GM10248 (cell line): ENCODE measurements around the gene ITIH6.
"Not testable (repeated sequence)": the region's sequence is repeated elsewhere in the genome, so short reads cannot be mapped to it uniquely, and the experiment has no call there.

Experiments used
- CTCF ChIA-PET: fragments of 300-600 bp; sonication (Branson Sonifier 250); formaldehyde crosslinking; extraction: SDS; loops from one replicate; lab custom pipeline; 2021; ENCODE audit warnings: antibody characterized with exemption; lab: Yijun Ruan, JAX
- POLR2A ChIA-PET: fragments of 350-650 bp; sonication (Branson Sonifier 250); formaldehyde crosslinking; extraction: SDS; loops from one replicate; lab custom pipeline; 2020; ENCODE audit warnings: antibody characterized with exemption; lab: Yijun Ruan, JAX
- DNase-seq: peaks from one replicate; pipeline ENCODE4 v3.0.0; 2012; ENCODE audit errors: extremely low spot score
- CTCF ChIP-seq: IDR thresholded peaks from 2 replicates; pipeline ENCODE4 v1.5.1; 2012; ENCODE audit warnings: mild to moderate bottlenecking, low read depth; ENCODE audit errors: extremely low read depth, missing control alignments, control extremely low read depth

The ITIH6 gene

GRCh38 chrX:54748626-54749025, 49.4 kb downstream of the ITIH6 start:
- no peak for DNase-seq
- ChIA-PET CTCF (no interaction called here), POLR2A (no interaction called here)
- no peak for TF ChIP-seq CTCF

- POLR2A ChIA-PET, result no interaction called here
- CTCF ChIA-PET, result no interaction called here
- no peak for TF ChIP-seq CTCF
- DNase-seq, result no peak
These were observed 50.2 kb downstream of the ITIH6 start for GRCh38 chrX:54747733-54748393.

GRCh38 chrX:54746928-54747327, 51.1 kb downstream of the ITIH6 start:
- CTCF ChIA-PET, result no interaction called here
- POLR2A ChIA-PET, result no interaction called here
- no peak for DNase-seq
- no peak for TF ChIP-seq CTCF

- CTCF ChIA-PET, result no interaction called here
- no peak for DNase-seq
- POLR2A ChIA-PET, result no interaction called here
- no peak for TF ChIP-seq CTCF
These were observed 52.4 kb downstream of the ITIH6 start for GRCh38 chrX:54745676-54746075.

- CTCF ChIA-PET, POLR2A ChIA-PET: not testable (repeated sequence)
These were observed 59.5 kb downstream of the ITIH6 start for GRCh38 chrX:54738567-54738966.

GRCh38 chrX:54736298-54736942, 61.6 kb downstream of the ITIH6 start:
- POLR2A ChIA-PET, DNase-seq, CTCF ChIA-PET: not testable (repeated sequence)

More at GRCh38 chrX:54738567-54738966, 59.5 kb downstream of the ITIH6 start:
- DNase-seq, result not testable (repeated sequence)

GRCh38 chrX:54721424-54721823, 76.6 kb downstream of the ITIH6 start:
- no peak for TF ChIP-seq CTCF
- DNase-seq, result no peak
- POLR2A ChIA-PET, result no interaction called here

More at GRCh38 chrX:54721424-54721823, 76.6 kb downstream of the ITIH6 start:
- CTCF ChIA-PET, result interaction anchor here (1.3 kb wide), 1 partner anchor 17 kb away, joined by 3 read pairs; no protein-coding TSS in a partner anchor
